Small intestine (tissue), 7 donors: Measurements from ENCODE around the gene PITPNC1. TPM values are rescaled to one million over a fixed set of nuclear protein-coding genes. Genes with fewer than 3 reads are reported as not detected.
"Not testable (repeated sequence)": the region's sequence is repeated elsewhere in the genome, so short reads cannot be mapped to it uniquely, and the experiment has no call there.

Experiments
- DNase-seq, 2 donors: peaks; one replicate each; pipeline versions ENCODE4 v3.0.0 to v3.0.0-alpha.2; 2013
- FAIRE-seq: peaks from 2 replicates; lab custom pipeline; 2012; peaks lifted over from hg19 to GRCh38; lab: Jason Lieb, UNC
- H3K27ac ChIP-seq, 3 donors: one replicate each; pipeline ENCODE4 v1.5.1; 2013; ENCODE audit warnings: low read length in 2 of 3, mild to moderate bottlenecking in 2 of 3, control low read depth in 1 of 3, inconsistent platforms in 1 of 3, low read depth in 1 of 3, moderate library complexity in 1 of 3
- H3K27me3 ChIP-seq, 3 donors: one replicate each; pipeline ENCODE4 v1.6.1; 2013; ENCODE audit warnings: low read length in 3 of 3, inconsistent platforms in 1 of 3; ENCODE audit not compliant: control insufficient read depth in 3 of 3, insufficient read depth in 3 of 3
- H3K36me3 ChIP-seq, 3 donors: one replicate each; pipeline ENCODE4 v1.6.1; 2013; ENCODE audit warnings: low read length in 3 of 3, inconsistent platforms in 1 of 3, low read depth in 1 of 3, mild to moderate bottlenecking in 1 of 3, moderate library complexity in 1 of 3; ENCODE audit not compliant: control insufficient read depth in 3 of 3, insufficient read depth in 2 of 3
- H3K4me1 ChIP-seq, 3 donors: one replicate each; pipeline ENCODE4 v1.6.1; 2013; ENCODE audit warnings: low read length in 2 of 3, inconsistent platforms in 1 of 3, low read depth in 1 of 3, mild to moderate bottlenecking in 1 of 3, moderate library complexity in 1 of 3; ENCODE audit not compliant: control insufficient read depth in 3 of 3, insufficient read depth in 2 of 3
- H3K4me3 ChIP-seq, 3 donors: one replicate each; pipeline ENCODE4 v1.5.1; 2013; ENCODE audit warnings: low read length in 3 of 3, control low read depth in 1 of 3, inconsistent platforms in 1 of 3, low read depth in 1 of 3, mild to moderate bottlenecking in 1 of 3, moderate library complexity in 1 of 3
- H3K9me3 ChIP-seq, 2 donors: one replicate each; pipeline ENCODE4 v1.6.1; 2013; ENCODE audit warnings: low read depth in 1 of 2, low read length in 1 of 2; ENCODE audit not compliant: control insufficient read depth in 2 of 2, insufficient read depth in 1 of 2
- WGBS, 3 donors: extraction: QIAGEN DNeasy Blood & Tissue Kit; methylation state at CpG; one replicate each; pipeline ENCODE4 v1.1.7; 2013; 5-methylcytosine and 5-hydroxymethylcytosine counted together
- polyA plus RNA-seq, 4 donors: library from polyadenylated mRNA; stranded (reverse) in 3 of 4; unstranded in 1 of 4; fragments of 200-250 nt in 3 of 4; fragments of 120-200 nt in 1 of 4; gene quantifications; one replicate each; pipeline versions ENCODE4 v1.2.1 to v1.2.3, GENCODE V29; 2013
- donor health status: healthy with polysubstance abuse.
- donor health status: control.
- donor health status: control.
- donor health status: Bipolar disorder and iron deficiency.
- donor health status: healthy.

Gene PITPNC1
- polyA plus RNA-seq, 4 donors, result 0.67 to 11.7 (median 3.4) TPM

- Histone ChIP-seq H3K9me3 (no peaks in the 10 kb centered on the region), H3K27me3 (no peaks in the 10 kb centered on the region), H3K4me1 (no peaks in the 10 kb centered on the region), H3K36me3 (no peaks in the 10 kb centered on the region), H3K27ac (no peak overlapping the region), H3K4me3 (no peak overlapping the region)
- 93 to 99% (median 95%) methylated on average over 4 of the region's 4 CpGs for WGBS, 3 donors
- no peak for FAIRE-seq
- DNase-seq, result no peak
Observed at GRCh38 chr17:67638871-67639270, 261.8 kb downstream of the PITPNC1 start.

GRCh38 chr17:67639555-67639954 is 262.5 kb downstream of the PITPNC1 start:
- no peaks in the 10 kb centered on the region for H3K9me3 ChIP-seq
- no peak overlapping the region for H3K27ac ChIP-seq
- DNase-seq (no peak), FAIRE-seq (no peak)
- no peaks in the 10 kb centered on the region for H3K27me3 ChIP-seq
- WGBS, 3 donors, result 57 to 69% (median 63%) methylated on average over 4 of the region's 4 CpGs
- H3K4me1 ChIP-seq, result no peaks in the 10 kb centered on the region
- no peak overlapping the region for H3K4me3 ChIP-seq
- no peaks in the 10 kb centered on the region for H3K36me3 ChIP-seq

DNA sequence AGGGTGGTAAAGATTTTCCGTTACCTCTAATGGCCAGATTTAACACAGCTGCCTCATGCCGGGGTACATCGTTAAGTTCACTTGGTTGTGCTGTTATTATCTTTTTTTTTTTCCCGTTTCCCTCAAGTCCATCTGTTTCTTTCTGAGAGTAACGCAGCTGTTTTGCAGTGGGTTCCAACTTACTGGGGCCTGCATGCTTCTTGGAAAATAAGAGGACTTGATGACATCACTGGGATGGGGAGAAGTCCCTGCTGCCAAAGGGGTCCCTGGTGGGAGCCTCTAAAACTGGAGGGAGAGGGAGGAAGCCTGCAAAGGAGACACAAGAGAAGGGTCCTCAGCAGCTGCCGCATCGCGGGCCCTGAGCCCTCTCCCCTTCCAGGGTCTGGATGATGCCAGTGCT is 262.9 kb downstream of the PITPNC1 start:
- Histone ChIP-seq H3K9me3 (no peaks in the 10 kb centered on the region), H3K4me3 (no peak overlapping the region), H3K4me1 (no peaks in the 10 kb centered on the region), H3K27ac (no peak overlapping the region), H3K36me3 (no peaks in the 10 kb centered on the region), H3K27me3 (no peaks in the 10 kb centered on the region)
- 79 to 91% (median 88%) methylated on average over 8 of the region's 8 CpGs for WGBS, 3 donors
- DNase-seq (no peak), FAIRE-seq (no peak)

DNA sequence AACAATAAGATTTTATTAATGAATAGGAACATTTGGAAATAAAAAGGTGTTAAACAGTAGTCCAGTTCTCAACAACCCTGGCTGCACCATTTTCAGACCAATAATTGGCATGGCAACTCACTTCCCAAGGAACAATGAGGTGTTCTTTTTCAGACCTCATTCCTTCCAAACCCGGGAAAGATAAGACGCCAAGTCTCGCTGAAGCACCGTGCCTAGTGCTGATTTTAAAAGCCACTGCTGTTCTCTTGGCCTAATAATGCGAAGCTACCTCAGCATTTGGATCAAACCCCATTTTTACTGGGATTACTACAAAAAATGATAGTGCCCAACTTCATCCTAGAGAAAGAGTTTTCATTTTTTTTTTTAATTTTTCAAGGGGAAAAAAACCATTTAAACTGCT is 265.4 kb downstream of the PITPNC1 start:
- Histone ChIP-seq H3K4me3 (no peak overlapping the region), H3K9me3 (no peaks in the 10 kb centered on the region), H3K36me3 (no peaks in the 10 kb centered on the region), H3K4me1 (no peaks in the 10 kb centered on the region), H3K27me3 (no peaks in the 10 kb centered on the region), H3K27ac (no peak overlapping the region)
- FAIRE-seq (no peak), DNase-seq (no peak)
- WGBS, 3 donors, result 84 to 92% (median 86%) methylated on average over 5 of the region's 5 CpGs

- H3K27me3 ChIP-seq, result no peaks in the 10 kb centered on the region
- no peak overlapping the region for H3K4me3 ChIP-seq
- no peaks in the 10 kb centered on the region for H3K9me3 ChIP-seq
- FAIRE-seq (no peak), DNase-seq (no peak)
- no peak overlapping the region for H3K27ac ChIP-seq
- WGBS, 3 donors, result 90 to 94% (median 92%) methylated on average over 5 of the region's 5 CpGs
- H3K36me3 ChIP-seq, result no peaks in the 10 kb centered on the region
- no peaks in the 10 kb centered on the region for H3K4me1 ChIP-seq
Observed at GRCh38 chr17:67644061-67644460, 267.0 kb downstream of the PITPNC1 start.

DNA sequence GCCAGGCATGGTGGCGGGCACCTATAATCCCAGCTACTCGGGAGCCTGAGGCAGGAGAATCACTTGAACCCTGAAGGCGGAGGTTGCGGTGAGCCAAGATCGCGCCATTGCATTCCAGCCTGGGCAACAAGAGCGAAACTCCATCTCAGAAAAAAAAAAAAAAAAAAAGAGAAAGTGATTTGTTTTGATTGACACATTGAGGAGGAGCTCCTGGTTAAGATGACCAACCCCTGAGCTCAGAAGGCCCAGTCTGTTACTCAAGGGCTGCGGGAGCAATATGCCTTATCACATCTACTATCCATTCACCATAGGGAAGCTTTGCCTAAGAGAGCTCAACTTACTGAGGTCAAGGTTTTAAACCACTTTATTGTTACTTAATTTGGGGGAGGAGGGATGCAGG is 268.1 kb downstream of the PITPNC1 start:
- FAIRE-seq, H3K27me3 ChIP-seq, H3K4me1 ChIP-seq, DNase-seq, H3K27ac ChIP-seq, H3K4me3 ChIP-seq, H3K9me3 ChIP-seq, H3K36me3 ChIP-seq: not testable (repeated sequence)
- 97 to 98% (median 98%) methylated on average over 8 of the region's 8 CpGs for WGBS, 3 donors

GRCh38 chr17:67646472-67646871 is 269.4 kb downstream of the PITPNC1 start:
- Histone ChIP-seq H3K36me3 (no peaks in the 10 kb centered on the region), H3K27ac (no peak overlapping the region), H3K27me3 (no peaks in the 10 kb centered on the region), H3K4me1 (no peaks in the 10 kb centered on the region), H3K9me3 (no peaks in the 10 kb centered on the region), H3K4me3 (no peak overlapping the region)
- FAIRE-seq (no peak), DNase-seq (no peak)
- WGBS, 3 donors, result 93 to 94% (median 94%) methylated on average over 6 of the region's 6 CpGs

- FAIRE-seq, result no peak
- Histone ChIP-seq H3K27ac (no peak overlapping the region), H3K4me1 (no peaks in the 10 kb centered on the region), H3K4me3 (no peak overlapping the region), H3K27me3 (no peaks in the 10 kb centered on the region), H3K36me3 (peaks cover 0 to under 1% (median 0%) of the 10 kb centered on the region in 3 donors), H3K9me3 (no peaks in the 10 kb centered on the region)
- 81 to 89% (median 81%) methylated on average over 5 of the region's 5 CpGs for WGBS, 3 donors
- no peak for DNase-seq
Observed at GRCh38 chr17:67647482-67647881, 270.4 kb downstream of the PITPNC1 start.
